Suprapubic skin (tissue), 4 donors: ENCODE measurements around the gene PARD6G. TPM values are rescaled to one million over a fixed set of nuclear protein-coding genes. Genes with fewer than 3 reads are reported as not detected.
"Not testable (repeated sequence)": the region's sequence is repeated elsewhere in the genome, so short reads cannot be mapped to it uniquely, and the experiment has no call there.

Experiments used
- DNase-seq, 2 donors: peaks; one replicate each; pipeline ENCODE4 v3.0.0-alpha.2; 2019; ENCODE audit warnings: low spot score in 2 of 2
- H3K27ac ChIP-seq: fragments of 200-600 bp; sonication (generic); one replicate; pipeline ENCODE4 v1.5.1; 2019
- H3K27me3 ChIP-seq: fragments of 200-600 bp; sonication (generic); one replicate; pipeline ENCODE4 v1.5.1; 2019
- H3K36me3 ChIP-seq: fragments of 200-600 bp; sonication (generic); one replicate; pipeline ENCODE4 v1.5.1; 2019
- H3K4me1 ChIP-seq: fragments of 200-600 bp; sonication (generic); one replicate; pipeline ENCODE4 v1.5.1; 2019
- H3K4me3 ChIP-seq: fragments of 200-600 bp; sonication (generic); one replicate; pipeline ENCODE4 v1.5.1; 2019; ENCODE audit warnings: mild to moderate bottlenecking
- H3K9me3 ChIP-seq: fragments of 200-600 bp; sonication (generic); one replicate; pipeline ENCODE4 v1.5.1; 2019
- EP300 ChIP-seq: sonication (generic); formaldehyde crosslinking; IDR thresholded peaks from one replicate; pipeline ENCODE4 v1.6.1; 2017; ENCODE audit warnings: antibody characterized with exemption
- POLR2A ChIP-seq, 2 donors: fragments of 450-650 bp; IDR thresholded peaks; one replicate each; pipeline ENCODE4 v1.6.1; 2017; ENCODE audit warnings: antibody characterized with exemption in 2 of 2, mild to moderate bottlenecking in 2 of 2, moderate library complexity in 2 of 2
- POLR2AphosphoS5 ChIP-seq, 3 donors: sonication (generic); formaldehyde crosslinking; IDR thresholded peaks; one replicate each; pipeline ENCODE4 v1.6.1; 2017; ENCODE audit warnings: antibody characterized with exemption in 3 of 3
- WGBS: methylation state at CpG from one replicate; pipeline ENCODE4 v1.1.5; 2018; 5-methylcytosine and 5-hydroxymethylcytosine counted together
- total RNA-seq, 4 donors: library from RNA; depleted of rRNA; stranded (reverse); fragments of >200 nt; gene quantifications; one replicate each; pipeline ENCODE4 v1.1.0, GENCODE V29; 2016
- TF ChIP-seq, protein P1 (sequence below), 2 donors: fragments of 200-600 bp in 1 of 2; fragments of 450-650 bp in 1 of 2; sonication (generic) in 1 of 2; IDR thresholded peaks; one replicate each; pipeline ENCODE4 v1.5.1; 2016 to 2019; ENCODE audit warnings: antibody characterized with exemption in 2 of 2, mild to moderate bottlenecking in 1 of 2, moderate library complexity in 1 of 2

PARD6G gene
- total RNA-seq, 4 donors from 2014 or later: 47.5 to 97.6 (median 82.2) TPM

DNA sequence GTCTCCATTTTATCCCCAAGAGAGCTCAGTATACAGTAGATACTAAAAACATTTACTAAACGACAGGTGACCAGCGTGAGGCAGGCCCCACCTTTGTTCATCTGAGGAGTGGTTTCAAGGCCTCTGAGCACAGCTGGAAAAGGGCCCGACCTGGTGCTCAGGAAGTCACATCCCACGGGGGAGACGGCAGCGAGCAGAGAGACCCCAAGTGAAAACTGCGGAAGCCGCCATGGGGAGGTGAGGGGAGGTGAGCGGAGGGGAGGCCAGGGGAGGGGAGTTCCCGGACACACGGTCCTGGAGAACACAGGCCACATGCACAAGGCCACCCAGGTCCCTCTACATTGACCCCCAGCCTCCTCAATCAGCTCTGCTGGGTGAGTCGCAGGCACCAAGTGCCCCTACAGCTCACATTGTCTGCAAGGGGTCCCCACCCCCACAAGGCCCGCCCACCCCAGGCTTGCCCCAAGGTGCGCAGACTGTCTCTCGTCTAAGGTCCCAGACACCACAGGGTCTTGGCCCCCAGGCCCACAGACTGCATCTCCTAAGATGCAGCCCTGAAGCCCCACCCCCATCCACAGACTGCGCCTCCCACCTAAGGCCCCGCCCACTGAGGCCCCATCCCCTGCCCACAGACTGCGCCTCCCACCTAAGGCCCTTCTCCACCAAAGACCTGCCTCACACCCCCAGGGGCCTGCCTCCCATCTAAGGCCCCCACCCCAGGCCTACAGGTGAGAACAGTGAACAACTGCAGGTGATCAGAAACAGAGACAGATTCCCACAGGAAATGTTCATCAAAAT lies 19.1 kb downstream of the PARD6G start:
- no peaks in the 10 kb centered on the region for H3K9me3 ChIP-seq
- TF ChIP-seq, protein P1, sequence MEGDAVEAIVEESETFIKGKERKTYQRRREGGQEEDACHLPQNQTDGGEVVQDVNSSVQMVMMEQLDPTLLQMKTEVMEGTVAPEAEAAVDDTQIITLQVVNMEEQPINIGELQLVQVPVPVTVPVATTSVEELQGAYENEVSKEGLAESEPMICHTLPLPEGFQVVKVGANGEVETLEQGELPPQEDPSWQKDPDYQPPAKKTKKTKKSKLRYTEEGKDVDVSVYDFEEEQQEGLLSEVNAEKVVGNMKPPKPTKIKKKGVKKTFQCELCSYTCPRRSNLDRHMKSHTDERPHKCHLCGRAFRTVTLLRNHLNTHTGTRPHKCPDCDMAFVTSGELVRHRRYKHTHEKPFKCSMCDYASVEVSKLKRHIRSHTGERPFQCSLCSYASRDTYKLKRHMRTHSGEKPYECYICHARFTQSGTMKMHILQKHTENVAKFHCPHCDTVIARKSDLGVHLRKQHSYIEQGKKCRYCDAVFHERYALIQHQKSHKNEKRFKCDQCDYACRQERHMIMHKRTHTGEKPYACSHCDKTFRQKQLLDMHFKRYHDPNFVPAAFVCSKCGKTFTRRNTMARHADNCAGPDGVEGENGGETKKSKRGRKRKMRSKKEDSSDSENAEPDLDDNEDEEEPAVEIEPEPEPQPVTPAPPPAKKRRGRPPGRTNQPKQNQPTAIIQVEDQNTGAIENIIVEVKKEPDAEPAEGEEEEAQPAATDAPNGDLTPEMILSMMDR (IDR thresholded peaks at IDR 0.05): no peak
- no peak for TF ChIP-seq POLR2A (IDR thresholded peaks at IDR 0.05)
- no peak for TF ChIP-seq POLR2AphosphoS5 (IDR thresholded peaks at IDR 0.05)
- no peak for TF ChIP-seq EP300
- H3K36me3 ChIP-seq: no peaks in the 10 kb centered on the region
- H3K4me1 ChIP-seq: peaks cover 54% of the 10 kb centered on the region
- no peak overlapping the region for H3K4me3 ChIP-seq
- DNase-seq: no peak
- H3K27me3 ChIP-seq: no peaks in the 10 kb centered on the region
- WGBS: 89% methylated on average over 14 of the region's 18 CpGs
- H3K27ac ChIP-seq: no peak overlapping the region

DNA sequence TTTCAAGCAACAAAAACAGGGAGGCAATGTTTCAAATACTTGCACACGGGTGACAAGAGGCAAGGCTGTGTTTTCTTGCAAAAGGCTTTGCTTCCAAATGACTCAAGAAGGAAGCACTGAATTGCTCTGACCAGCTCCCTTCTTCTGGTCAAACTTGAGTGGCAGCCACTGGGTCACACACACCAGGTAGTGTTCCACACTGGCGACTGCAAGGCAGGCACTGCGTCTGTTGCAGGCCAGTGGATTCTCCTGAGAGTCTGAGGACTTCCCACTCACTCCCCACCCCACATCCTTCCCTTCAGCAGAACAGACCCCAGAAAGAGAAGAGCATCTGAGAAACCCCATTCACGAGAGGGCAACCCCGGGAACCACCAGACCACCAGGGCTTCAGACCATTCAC lies 19.8 kb downstream of the PARD6G start:
- TF ChIP-seq EP300 (no peak), POLR2A (IDR thresholded peaks at IDR 0.05) (no peak), POLR2AphosphoS5 (IDR thresholded peaks at IDR 0.05) (no peak)
- TF ChIP-seq, protein P1 (IDR thresholded peaks at IDR 0.05): no peak
- Histone ChIP-seq H3K4me3 (no peak overlapping the region), H3K36me3 (no peaks in the 10 kb centered on the region), H3K4me1 (peaks cover 50% of the 10 kb centered on the region), H3K27me3 (no peaks in the 10 kb centered on the region), H3K27ac (no peak overlapping the region), H3K9me3 (no peaks in the 10 kb centered on the region)
- 87% methylated on average over 5 of the region's 5 CpGs for WGBS
- no peak for DNase-seq

DNA sequence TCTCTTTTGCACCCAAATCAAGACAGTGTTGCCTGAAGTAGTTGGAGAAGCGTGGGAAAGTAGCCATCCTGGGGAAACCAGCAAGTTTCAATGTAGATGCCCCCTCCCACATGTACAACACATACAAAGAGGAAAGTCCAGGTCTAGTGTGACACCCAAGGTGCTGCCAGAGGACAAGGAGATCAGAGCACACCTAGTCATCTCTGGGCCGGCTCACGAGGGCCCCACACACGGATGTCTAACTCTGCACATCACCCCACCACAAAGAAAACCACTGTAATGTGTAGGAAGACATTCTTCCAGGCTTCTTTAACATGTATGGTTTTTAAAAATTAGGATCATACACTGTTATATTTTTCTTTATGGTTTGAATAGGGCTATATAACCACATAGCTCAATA lies 21.6 kb downstream of the PARD6G start:
- WGBS: 68% methylated on average over 4 of the region's 4 CpGs
- TF ChIP-seq EP300 (no peak), POLR2A (IDR thresholded peaks at IDR 0.05) (no peak), POLR2AphosphoS5 (IDR thresholded peaks at IDR 0.05) (no peak)
- TF ChIP-seq, protein P1 (IDR thresholded peaks at IDR 0.05): no peak
- Histone ChIP-seq H3K36me3 (no peaks in the 10 kb centered on the region), H3K9me3 (no peaks in the 10 kb centered on the region), H3K27ac (no peak overlapping the region), H3K27me3 (no peaks in the 10 kb centered on the region), H3K4me3 (no peak overlapping the region), H3K4me1 (peaks cover 37% of the 10 kb centered on the region)
- DNase-seq: no peak

DNA sequence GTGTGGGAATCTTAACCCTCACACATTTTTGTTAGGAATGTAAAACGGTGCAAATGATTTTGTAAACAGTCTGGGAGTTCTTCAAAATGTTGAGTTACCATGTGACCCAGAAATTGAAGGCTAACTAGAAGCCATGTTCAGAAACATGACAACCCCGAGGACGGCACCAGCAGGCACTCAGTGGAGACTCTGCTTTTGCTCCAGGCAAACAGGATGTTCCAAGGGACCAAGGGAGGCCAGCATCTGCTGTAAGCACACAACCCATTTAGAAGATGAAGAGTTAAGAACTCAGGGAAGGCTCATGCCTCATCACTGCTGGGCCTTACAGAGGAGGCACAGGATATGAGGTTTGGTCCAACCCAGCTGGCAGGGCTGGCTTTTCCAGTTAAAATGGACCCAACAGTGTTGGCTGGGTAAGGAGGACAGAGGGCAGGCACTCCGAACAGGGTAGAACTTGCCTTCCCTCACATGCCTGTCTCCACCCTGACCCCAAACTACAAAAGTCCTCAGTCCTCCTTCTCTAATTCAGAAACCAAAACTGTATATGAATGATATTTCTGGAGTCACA lies 23.6 kb downstream of the PARD6G start:
- Histone ChIP-seq H3K9me3 (no peaks in the 10 kb centered on the region), H3K4me1 (peaks cover 23% of the 10 kb centered on the region), H3K36me3 (no peaks in the 10 kb centered on the region), H3K4me3 (no peak overlapping the region), H3K27me3 (no peaks in the 10 kb centered on the region), H3K27ac (peak overlapping the region; percentile 5)
- 45% methylated on average over 4 of the region's 4 CpGs for WGBS
- TF ChIP-seq POLR2AphosphoS5 (IDR thresholded peaks at IDR 0.05) (no peak), POLR2A (IDR thresholded peaks at IDR 0.05) (no peak), EP300 (no peak)
- TF ChIP-seq, protein P1 (IDR thresholded peaks at IDR 0.05): no peak
- no peak for DNase-seq

DNA sequence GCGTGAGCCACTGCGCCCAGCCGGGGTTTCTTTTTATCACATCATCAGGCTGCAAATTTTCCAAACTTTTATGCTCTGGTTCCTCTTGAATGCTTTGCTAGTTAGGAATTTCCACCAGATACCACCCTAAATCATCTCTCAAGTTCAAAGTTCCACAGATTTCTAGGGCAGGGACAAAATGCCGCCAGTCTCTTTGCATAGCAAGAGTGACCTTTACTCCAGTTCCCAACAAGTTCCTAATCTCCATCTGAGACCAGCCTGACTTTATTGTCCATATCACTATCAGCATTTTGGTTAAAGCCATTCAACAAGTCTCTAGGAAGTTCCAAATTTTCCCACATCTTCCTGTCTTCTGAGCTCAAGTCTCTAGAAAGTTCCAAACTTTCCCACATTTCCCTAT lies 27.8 kb downstream of the PARD6G start:
- WGBS: 94% methylated on average over 4 of the region's 4 CpGs
- not testable (repeated sequence) for H3K9me3 ChIP-seq, H3K27me3 ChIP-seq, H3K36me3 ChIP-seq, DNase-seq, H3K4me3 ChIP-seq, H3K27ac ChIP-seq
- H3K4me1 ChIP-seq: peaks cover 16% of the 10 kb centered on the region
